ENCODE measurements around the gene MIDN.
"Not testable (repeated sequence)": the region's sequence is repeated elsewhere in the genome, so short reads cannot be mapped to it uniquely, and the experiment has no call there.

Gene MIDN

DNA sequence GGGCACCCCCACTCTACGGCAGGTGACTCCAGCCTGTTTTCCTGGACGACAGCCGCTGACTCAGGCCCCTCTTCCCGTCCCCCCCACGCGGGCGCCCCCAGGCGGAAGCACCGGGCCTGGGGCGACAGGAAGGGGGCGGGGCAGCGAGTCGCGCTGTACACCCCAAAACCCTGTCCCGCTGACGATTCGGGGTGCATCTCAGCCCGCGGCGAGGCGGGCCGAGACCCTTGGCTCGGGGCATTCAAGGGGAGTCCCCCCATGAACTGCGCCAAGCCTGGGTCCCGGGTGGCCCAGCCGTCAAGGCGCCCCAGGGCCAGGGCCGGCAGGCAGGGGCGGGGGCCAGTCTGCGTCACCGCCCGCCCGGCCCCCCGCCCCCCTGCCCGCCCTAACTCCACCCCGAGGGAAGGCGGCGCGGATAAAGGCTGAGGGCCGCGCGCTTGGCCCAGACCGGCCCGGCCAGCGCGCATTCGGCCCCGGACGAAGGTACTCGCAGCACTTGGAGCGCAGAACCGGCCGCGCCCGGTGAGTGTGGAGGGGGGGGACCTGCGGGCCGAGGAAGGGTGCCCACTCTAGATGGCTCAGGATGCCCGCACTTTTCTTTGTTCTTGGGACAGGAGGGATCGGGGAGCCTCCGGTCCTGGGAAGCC is at the start of gene MIDN:
Gene MIDN, plus strand, starts transcription at position 445 of the 647 bp plus-strand sequence. CDS start 1,714 bp downstream, outside the sequence.
- peak; percentile 87 for DNase-seq

- DNase-seq = no peak
Observed at GRCh38 chr19:1199531-1199930, 48.9 kb upstream of the MIDN start.

GRCh38 chr19:1200614-1201013 is 47.8 kb upstream of the MIDN start:
- DNase-seq = not testable (repeated sequence)

DNA sequence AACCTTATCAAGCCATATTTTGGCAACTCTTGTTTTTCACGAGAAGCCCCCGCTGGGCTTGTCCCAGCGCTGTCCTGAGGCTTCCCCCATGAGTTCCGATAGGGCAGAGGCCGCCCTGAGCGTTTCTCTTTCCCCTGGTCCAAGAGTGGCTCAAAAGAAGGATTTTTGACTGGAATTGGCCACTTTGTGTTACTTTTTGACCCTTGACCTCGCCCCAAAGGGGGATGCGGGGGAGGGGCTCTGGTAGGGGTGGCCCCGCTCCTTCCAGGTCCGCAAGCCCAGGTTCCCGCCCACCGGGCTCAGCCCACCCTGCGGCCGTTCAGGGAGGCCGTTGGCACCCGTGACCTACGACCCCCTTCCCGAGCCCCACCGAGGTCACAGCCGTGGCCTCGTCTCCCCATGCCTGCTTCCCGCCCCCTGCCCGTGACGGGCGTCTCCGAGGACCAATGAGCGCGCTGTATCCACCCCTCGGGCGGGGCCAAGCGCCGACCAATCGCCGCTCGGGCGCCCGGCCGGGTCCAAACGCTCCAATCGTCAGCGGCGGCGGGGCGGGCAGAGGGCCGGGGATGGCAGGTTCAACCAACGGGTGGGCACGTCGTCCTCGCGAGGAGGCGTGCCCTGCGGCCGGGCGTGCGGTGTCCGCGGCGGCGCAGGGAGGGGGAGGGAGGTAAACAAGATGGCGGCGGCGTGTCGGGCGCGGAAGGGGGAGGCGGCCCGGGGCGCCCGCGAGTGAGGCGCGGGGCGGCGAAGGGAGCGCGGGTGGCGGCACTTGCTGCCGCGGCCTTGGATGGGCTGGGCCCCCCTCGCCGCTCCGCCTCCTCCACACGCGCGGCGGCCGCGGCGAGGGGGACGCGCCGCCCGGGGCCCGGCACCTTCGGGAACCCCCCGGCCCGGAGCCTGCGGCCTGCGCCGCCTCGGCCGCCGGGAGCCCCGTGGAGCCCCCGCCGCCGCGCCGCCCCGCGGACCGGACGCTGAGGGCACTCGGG is 43.0 kb upstream of the MIDN start, which contains the start of gene STK11:
Gene STK11, plus strand, starts transcription at position 665 of the 986 bp plus-strand sequence. CDS start 1,136 bp downstream, outside the sequence.
- peak; percentile 100 for DNase-seq

DNA sequence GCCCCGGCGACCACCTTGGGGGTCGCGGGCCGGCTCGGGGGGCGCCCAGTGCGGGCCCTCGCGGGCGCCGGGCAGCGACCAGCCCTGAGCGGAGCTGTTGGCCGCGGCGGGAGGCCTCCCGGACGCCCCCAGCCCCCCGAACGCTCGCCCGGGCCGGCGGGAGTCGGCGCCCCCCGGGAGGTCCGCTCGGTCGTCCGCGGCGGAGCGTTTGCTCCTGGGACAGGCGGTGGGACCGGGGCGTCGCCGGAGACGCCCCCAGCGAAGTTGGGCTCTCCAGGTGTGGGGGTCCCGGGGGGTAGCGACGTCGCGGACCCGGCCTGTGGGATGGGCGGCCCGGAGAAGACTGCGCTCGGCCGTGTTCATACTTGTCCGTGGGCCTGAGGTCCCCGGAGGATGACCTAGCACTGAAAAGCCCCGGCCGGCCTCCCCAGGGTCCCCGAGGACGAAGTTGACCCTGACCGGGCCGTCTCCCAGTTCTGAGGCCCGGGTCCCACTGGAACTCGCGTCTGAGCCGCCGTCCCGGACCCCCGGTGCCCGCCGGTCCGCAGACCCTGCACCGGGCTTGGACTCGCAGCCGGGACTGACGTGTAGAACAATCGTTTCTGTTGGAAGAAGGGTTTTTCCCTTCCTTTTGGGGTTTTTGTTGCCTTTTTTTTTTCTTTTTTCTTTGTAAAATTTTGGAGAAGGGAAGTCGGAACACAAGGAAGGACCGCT is 42.1 kb upstream of the MIDN start:
- DNase-seq = no peak

- peak; percentile 73 for DNase-seq
Observed at GRCh38 chr19:1206864-1207450, 41.4 kb upstream of the MIDN start.

GRCh38 chr19:1208830-1209229 is 39.6 kb upstream of the MIDN start:
- not testable (repeated sequence) for DNase-seq

DNA sequence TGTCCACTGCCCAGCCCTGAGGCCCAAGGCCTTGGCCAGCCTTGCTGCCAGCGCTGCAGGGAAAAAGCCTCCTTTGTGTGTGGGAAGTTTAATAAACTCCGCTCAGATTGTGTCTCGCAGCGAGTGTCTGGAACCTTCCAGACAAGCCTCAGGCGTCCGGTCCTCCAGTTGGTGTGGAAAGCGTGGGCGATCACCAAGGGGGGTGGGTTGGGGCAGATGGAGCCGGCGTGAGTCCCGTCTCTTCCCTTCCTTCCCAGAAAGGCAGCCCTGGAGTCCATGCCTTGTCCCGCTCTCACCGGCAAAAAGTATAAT is 38.2 kb upstream of the MIDN start:
- no peak for DNase-seq

DNA sequence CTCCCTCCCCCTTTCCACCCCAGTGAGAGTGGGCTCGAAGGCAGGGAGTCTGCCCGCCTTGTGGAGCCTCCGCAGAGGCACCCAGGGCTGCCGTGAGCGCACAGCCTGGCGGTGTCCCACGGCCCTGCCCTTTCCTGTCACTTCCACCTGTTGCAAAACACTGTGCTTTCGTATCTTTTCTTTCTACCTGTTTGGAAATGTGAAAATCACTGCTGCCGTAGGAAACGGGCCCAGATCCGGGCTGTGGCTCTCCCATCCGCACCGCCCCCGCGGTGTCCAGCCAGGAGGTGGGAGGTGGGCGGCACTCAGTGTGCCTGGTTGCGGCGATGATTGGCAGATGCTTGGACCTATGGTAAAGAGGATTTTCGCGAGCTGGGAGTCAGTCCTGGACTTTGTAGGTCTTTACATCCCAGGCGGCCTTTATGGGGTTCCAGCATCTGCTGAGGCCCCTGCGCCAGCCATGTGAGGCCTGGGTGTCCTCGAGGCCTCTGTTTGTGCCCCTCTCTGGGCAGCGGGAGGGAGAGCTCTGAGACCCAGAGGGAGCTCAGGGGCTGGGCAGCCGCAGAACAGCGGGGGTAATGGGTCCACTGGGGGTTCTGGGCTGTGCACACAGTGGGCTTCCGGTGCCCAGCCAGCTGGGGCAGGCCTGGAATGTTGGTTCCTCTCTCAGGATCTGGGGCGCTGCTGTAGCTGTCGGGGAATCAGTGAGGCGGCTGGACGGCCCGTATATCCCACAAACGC is 36.7 kb upstream of the MIDN start:
- DNase-seq = no peak

- no peak for DNase-seq
Observed at GRCh38 chr19:1213391-1214286, 34.7 kb upstream of the MIDN start.

- DNase-seq = no peak
Observed at GRCh38 chr19:1214299-1214861, 34.0 kb upstream of the MIDN start.

DNA sequence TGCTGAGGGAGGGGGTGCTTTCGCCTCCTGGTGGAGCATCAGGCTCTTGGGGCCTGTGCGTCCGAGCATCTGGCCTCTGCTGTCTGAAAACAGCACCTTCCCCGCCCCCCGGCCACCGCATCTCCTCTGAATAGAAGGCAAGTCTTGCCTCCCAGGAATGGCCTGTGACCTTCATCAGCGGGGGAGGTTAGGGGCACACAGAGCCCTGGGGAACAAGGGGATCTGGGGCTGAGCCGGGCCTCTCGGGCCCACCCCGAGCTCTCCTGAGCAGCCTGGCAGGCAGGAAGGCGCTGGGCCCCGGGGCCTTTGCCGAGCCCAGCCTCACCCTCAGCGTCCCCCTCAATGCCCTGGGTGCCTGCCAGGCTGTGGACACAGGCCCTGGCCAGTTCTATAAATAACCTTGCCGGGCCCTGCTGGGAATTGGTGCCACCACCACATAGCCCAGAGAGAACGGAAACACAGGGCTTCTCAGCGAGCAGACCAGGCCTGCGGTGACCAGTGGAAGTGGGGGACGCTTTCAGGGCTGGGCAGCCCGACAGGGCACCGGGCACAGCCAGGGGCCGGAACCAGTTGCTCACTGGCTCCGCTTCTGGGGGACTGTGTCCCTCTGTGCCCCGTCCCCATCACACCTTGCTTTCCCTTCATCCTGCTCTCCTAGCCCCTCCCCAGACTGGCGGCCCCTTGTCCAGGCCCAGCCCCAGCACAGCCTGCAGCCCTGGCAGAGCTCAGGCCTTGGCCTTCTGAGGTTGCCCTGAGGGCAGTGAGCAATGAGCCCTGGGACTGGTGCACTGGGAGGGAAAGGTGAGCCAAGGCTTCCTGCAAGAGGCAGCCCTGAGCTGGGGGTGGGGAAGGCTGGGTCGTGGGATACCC is 33.3 kb upstream of the MIDN start:
- no peak for DNase-seq

DNA sequence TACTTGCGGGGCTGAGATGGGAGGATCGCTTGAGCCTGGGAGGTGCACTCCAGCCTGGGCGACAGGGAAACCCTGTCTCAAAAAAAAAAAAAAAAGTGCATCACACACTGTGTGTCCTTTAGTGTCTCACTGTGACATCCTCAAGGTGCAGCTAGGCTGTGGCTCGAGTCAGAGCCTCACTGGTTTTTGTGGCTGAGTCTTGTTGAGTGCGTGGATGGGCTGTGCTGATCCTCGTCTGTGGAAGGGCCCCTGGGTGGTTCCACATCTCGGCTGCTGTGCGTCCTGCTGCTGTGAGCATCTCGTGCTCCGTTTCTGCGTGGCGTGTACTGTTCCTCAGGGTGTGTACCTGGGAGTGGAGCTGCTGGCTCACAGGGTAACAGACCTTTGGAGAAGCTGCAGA is 31.6 kb upstream of the MIDN start:
- no peak for DNase-seq

DNA sequence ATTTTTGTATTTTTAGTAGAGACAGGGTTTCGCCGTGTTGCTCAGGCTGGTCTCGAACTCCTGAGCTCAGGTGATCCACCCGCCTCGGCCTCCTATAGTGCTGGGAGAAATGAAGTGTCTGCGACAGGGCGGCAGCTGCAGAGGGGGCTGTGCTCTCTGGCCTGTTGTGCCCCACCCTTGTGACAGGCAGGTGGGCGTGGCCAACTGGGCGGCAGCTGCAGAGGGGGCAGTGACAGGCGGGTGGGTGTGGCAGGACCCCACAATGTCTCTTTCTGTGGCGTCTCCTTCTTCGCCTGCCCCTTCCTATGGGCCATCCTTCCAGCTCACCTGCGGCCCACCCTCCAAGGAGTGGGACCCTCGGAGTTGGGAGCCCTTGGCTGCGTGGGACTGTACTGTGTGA is 31.0 kb upstream of the MIDN start:
- DNase-seq = no peak

DNA sequence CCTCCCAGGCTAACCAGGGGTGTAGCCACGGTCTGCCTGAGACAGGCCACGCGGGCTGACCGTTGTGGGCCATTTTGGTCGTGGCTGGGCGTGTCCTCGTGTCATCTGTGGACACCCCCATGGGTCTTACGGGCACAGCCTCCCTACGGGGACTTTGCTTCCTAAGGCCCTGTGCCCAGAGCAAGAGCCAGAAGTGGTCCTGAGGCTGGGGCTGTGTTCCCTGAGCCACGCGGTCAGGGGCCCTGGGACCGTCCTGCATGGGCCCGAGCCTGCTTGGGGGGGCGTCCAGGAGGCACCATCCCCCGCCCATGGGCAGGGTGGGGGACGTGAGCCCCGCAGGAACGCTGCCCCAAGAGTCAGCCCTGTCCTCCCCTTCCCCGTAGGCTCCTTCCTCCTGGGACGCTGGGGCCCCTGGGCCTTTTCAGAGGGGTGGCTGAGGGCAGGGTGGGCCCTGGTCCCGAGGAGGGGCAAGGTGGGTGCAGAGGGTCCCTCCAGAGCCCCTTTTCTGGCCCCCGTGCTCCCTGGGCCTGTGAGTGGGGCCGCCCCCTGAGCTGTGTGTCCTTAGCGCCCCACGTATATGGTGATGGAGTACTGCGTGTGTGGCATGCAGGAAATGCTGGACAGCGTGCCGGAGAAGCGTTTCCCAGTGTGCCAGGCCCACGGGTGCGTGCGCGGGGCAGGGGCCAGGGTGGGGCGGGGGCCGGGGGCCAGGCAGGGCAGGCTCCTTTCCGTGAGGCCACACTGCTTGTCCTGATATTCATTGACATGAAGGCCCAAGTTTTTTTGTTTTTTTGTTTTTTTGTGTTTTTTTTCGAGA is 29.4 kb upstream of the MIDN start:
- no peak for DNase-seq

GRCh38 chr19:1219786-1220476 is 28.5 kb upstream of the MIDN start:
- no peak for DNase-seq

- no peak for DNase-seq
Observed at GRCh38 chr19:1220477-1220930, 27.9 kb upstream of the MIDN start.

All from activated CD8-positive, alpha-beta memory T cell treated with anti-CD3 and anti-CD28 coated beads for 24 hours (primary cell).